ENCODE results near the gene HOXC10. TPM values are rescaled to one million over a fixed set of nuclear protein-coding genes. Genes with fewer than 3 reads are reported as not detected.

Gene HOXC10
- total RNA-seq, 1 experiment from 2014 or later, result 3.8 TPM

GRCh38 chr12:53955776-53956250 lies 29.1 kb upstream of the HOXC10 start:
- Histone ChIP-seq H4K20me1 (ENCODE audit: insufficient read depth) (no peaks in the 10 kb centered on the region), H3K4me3 (replicated peaks in 1 of 2; ENCODE audit: low read depth in 1 of 2, low read length in 2 of 2) (no peak overlapping the region), H3K36me3 (ENCODE audit: control insufficient read depth in 1 of 2, insufficient read depth in 2 of 2, low read length in 2 of 2) (no peaks in the 10 kb centered on the region), H2AFZ (ENCODE audit: low read depth, low read length, poor library complexity, severe bottlenecking) (no peak overlapping the region), H3K9me2 (ENCODE audit: insufficient read depth) (no peaks in the 10 kb centered on the region), H3K27ac (ENCODE audit: low read depth, low read length) (no peak overlapping the region), H3K9ac (ENCODE audit: low read length) (no peak overlapping the region), H3K79me2 (ENCODE audit: insufficient read depth, low read length) (no peaks in the 10 kb centered on the region), H3K27me3 (ENCODE audit: insufficient read depth, low read length) (no peaks in the 10 kb centered on the region), H3K4me2 (ENCODE audit: low read length) (no peak overlapping the region), H3K9me3 (ENCODE audit: control insufficient read depth in 1 of 2, insufficient read depth in 1 of 2, low read depth in 1 of 2, low read length in 2 of 2) (no peaks in the 10 kb centered on the region), H3K4me1 (ENCODE audit: control insufficient read depth in 1 of 2, insufficient read depth in 2 of 2, low read length in 2 of 2) (peaks cover 12 to 15% of the 10 kb centered on the region in 2 experiments)
- ATAC-seq (no peak), DNase-seq (ENCODE audit: low read depth, low spot score) (no peak)
- CTCF ChIA-PET, result no interaction called here
- intact Hi-C loops (cut with micrococcal nuclease), result no loop called here
- POLR2A ChIA-PET, result no interaction called here
- RAD21 ChIA-PET (ENCODE audit: low non-redundant PET in 1 of 2, low total read pairs in 2 of 2, uncharacterized antibody in 2 of 2, unreplicated experiment in 2 of 2), result no interaction called here
- TF ChIP-seq ZFX (IDR thresholded peaks at IDR 0.05) (no peak), SRF (IDR thresholded peaks at IDR 0.05; ENCODE audit: low read depth) (no peak), EZH2 (IDR thresholded peaks at IDR 0.05) (no peak), SIN3A (IDR thresholded peaks at IDR 0.05; ENCODE audit: low read depth) (no peak), TCF7L2 (IDR thresholded peaks at IDR 0.05; ENCODE audit: borderline replicate concordance, extremely low read depth, insufficient read depth, insufficient read length) (no peak), CEBPB (IDR thresholded peaks at IDR 0.05; ENCODE audit: low read depth) (no peak), ATF3 (IDR thresholded peaks at IDR 0.05) (no peak)
- BruUV-seq (replicated peaks), result no TSS peak

GRCh38 chr12:53956251-53956887 lies 28.6 kb upstream of the HOXC10 start:
- Histone ChIP-seq H4K20me1 (ENCODE audit: insufficient read depth) (no peaks in the 10 kb centered on the region), H3K9me3 (ENCODE audit: control insufficient read depth in 1 of 2, insufficient read depth in 1 of 2, low read depth in 1 of 2, low read length in 2 of 2) (no peaks in the 10 kb centered on the region), H2AFZ (ENCODE audit: low read depth, low read length, poor library complexity, severe bottlenecking) (no peak overlapping the region), H3K27ac (ENCODE audit: low read depth, low read length) (no peak overlapping the region), H3K27me3 (ENCODE audit: insufficient read depth, low read length) (no peaks in the 10 kb centered on the region), H3K36me3 (ENCODE audit: control insufficient read depth in 1 of 2, insufficient read depth in 2 of 2, low read length in 2 of 2) (no peaks in the 10 kb centered on the region), H3K9me2 (ENCODE audit: insufficient read depth) (no peaks in the 10 kb centered on the region), H3K4me1 (ENCODE audit: control insufficient read depth in 1 of 2, insufficient read depth in 2 of 2, low read length in 2 of 2) (peaks cover 12 to 15% of the 10 kb centered on the region in 2 experiments), H3K79me2 (ENCODE audit: insufficient read depth, low read length) (no peaks in the 10 kb centered on the region), H3K4me3 (replicated peaks in 1 of 2; ENCODE audit: low read depth in 1 of 2, low read length in 2 of 2) (no peak overlapping the region), H3K9ac (ENCODE audit: low read length) (no peak overlapping the region), H3K4me2 (ENCODE audit: low read length) (no peak overlapping the region)
- ChIA-PET RAD21 (ENCODE audit: low non-redundant PET in 1 of 2, low total read pairs in 2 of 2, uncharacterized antibody in 2 of 2, unreplicated experiment in 2 of 2) (no interaction called here), POLR2A (no interaction called here), CTCF (no interaction called here)
- intact Hi-C loops (cut with micrococcal nuclease), result no loop called here
- ATAC-seq (no peak), DNase-seq (ENCODE audit: low read depth, low spot score) (no peak)
- TF ChIP-seq EZH2phosphoT487 (IDR thresholded peaks at IDR 0.05; ENCODE audit: borderline replicate concordance) (no peak), ZFX (IDR thresholded peaks at IDR 0.05) (no peak), ZBTB33 (IDR thresholded peaks at IDR 0.05; ENCODE audit: extremely low read depth, insufficient replicate concordance, low read length) (no peak), POLR2A (IDR thresholded peaks at IDR 0.05; ENCODE audit: borderline replicate concordance, extremely low read depth, insufficient read depth, insufficient read length) (no peak), TCF7L2 (IDR thresholded peaks at IDR 0.05; ENCODE audit: borderline replicate concordance, extremely low read depth, insufficient read depth, insufficient read length) (no peak)
- no TSS peak for BruUV-seq (replicated peaks)
